NCI-H2029 (cell line): ENCODE data around the gene ROCK2.

Experiments
- DNase-seq: peaks from one replicate; lab custom pipeline; 2025; lab: John Stamatoyannopoulos, UW

The ROCK2 gene

GRCh38 chr2:11367170-11367730, 22.8 kb upstream of the ROCK2 start:
- DNase-seq, result no peak

- no peak for DNase-seq
Measured at GRCh38 chr2:11366326-11366741, 21.9 kb upstream of the ROCK2 start.

GRCh38 chr2:11365096-11365879, 20.9 kb upstream of the ROCK2 start:
- no peak for DNase-seq

GRCh38 chr2:11364565-11364887, 20.1 kb upstream of the ROCK2 start:
- DNase-seq, result no peak

GRCh38 chr2:11363868-11364564, 19.6 kb upstream of the ROCK2 start:
- no peak for DNase-seq

- DNase-seq, result no peak
Measured at GRCh38 chr2:11359865-11360264, 15.4 kb upstream of the ROCK2 start.

GRCh38 chr2:11357428-11357972, 13.1 kb upstream of the ROCK2 start:
- no peak for DNase-seq

- no peak for DNase-seq
Measured at GRCh38 chr2:11356764-11357163, 12.3 kb upstream of the ROCK2 start.

GRCh38 chr2:11355194-11356053, 11.0 kb upstream of the ROCK2 start:
- no peak for DNase-seq

GRCh38 chr2:11354363-11355154, 10.1 kb upstream of the ROCK2 start:
- no peak for DNase-seq

- DNase-seq, result no peak
Measured at GRCh38 chr2:11352781-11353537, 8.5 kb upstream of the ROCK2 start.

GRCh38 chr2:11348209-11348749, 3.8 kb upstream of the ROCK2 start:
- no peak for DNase-seq

- no peak for DNase-seq
Measured at GRCh38 chr2:11347403-11347959, 3.0 kb upstream of the ROCK2 start.

- no peak for DNase-seq
Measured at GRCh38 chr2:11346023-11346482, 1.6 kb upstream of the ROCK2 start.

GRCh38 chr2:11344956-11345677, 681 bp upstream of the ROCK2 start:
- DNase-seq, result no peak

GRCh38 chr2:11343650-11344341, 640 bp downstream of the ROCK2 start:
- peak; percentile 21 for DNase-seq

- DNase-seq, result no peak
Measured at GRCh38 chr2:11343368-11343649, 1.1 kb downstream of the ROCK2 start.

- DNase-seq, result no peak
Measured at GRCh38 chr2:11342551-11343367, 1.7 kb downstream of the ROCK2 start.
